Progenitor cell of endocrine pancreas (in vitro differentiated cells): Measurements from ENCODE around the gene TBC1D20. TPM values are rescaled to one million over a fixed set of nuclear protein-coding genes. Genes with fewer than 3 reads are reported as not detected.

Source experiments
- DNase-seq: peaks from one replicate; pipeline ENCODE4 v3.0.0; 2021; ENCODE audit warnings: low spot score; ENCODE audit not compliant: unreplicated experiment
- H3K27ac Mint-ChIP-seq: 2 replicates; pipeline ENCODE4 v1.8.0; 2021; ENCODE audit warnings: mild to moderate bottlenecking, moderate library complexity, mixed read lengths
- H3K27me3 Mint-ChIP-seq: 2 replicates; pipeline ENCODE4 v1.8.0; 2021; ENCODE audit warnings: mixed read lengths
- H3K36me3 Mint-ChIP-seq: 2 replicates; pipeline ENCODE4 v1.8.0; 2022; ENCODE audit warnings: mixed read lengths; ENCODE audit not compliant: insufficient read depth
- H3K4me1 Mint-ChIP-seq: 2 replicates; pipeline ENCODE4 v1.8.0; 2021; ENCODE audit warnings: low read depth, mixed read lengths
- H3K4me3 Mint-ChIP-seq: 2 replicates; pipeline ENCODE4 v1.8.0; 2021; ENCODE audit warnings: low read depth, mild to moderate bottlenecking, moderate library complexity, mixed read lengths
- H3K9me3 Mint-ChIP-seq: 2 replicates; pipeline ENCODE4 v1.8.0; 2021; ENCODE audit warnings: low read depth, mixed read lengths
- total RNA-seq: library from RNA; stranded (reverse); gene quantifications from 2 replicates; pipeline ENCODE4 v1.2.1, GENCODE V29; 2021
- TF ChIP-seq, protein P1 (sequence below): fragments of 200-600 bp; sonication (generic); IDR thresholded peaks from one replicate; pipeline ENCODE4 v1.5.0; 2021; ENCODE audit warnings: antibody characterized with exemption, mild to moderate bottlenecking; ENCODE audit not compliant: unreplicated experiment

Gene TBC1D20
- total RNA-seq, 1 donor from 2014 or later: 33.2 TPM

DNA sequence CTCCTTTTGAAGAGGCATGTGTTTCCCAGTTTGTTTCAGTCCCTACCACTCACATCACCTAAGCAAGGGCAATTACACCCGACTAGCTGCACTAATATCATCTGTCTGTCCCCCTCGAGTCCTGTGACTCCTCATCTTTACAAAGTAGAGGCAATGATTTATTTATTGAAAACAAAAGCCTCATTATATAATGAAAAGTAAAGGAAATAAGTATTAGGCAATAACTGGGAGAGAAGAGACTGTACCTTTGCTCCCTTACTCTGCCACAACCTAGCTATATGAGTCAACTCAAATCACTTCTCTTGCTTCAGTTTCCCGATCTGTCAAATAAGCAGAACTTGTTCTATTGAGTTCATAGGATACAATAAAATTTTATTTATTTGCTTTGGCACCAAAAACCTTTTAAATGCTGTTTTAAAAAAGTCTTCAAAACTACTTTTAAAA is 42.3 kb upstream of the TBC1D20 start:
- H3K36me3 Mint-ChIP-seq: peaks cover 29% of the 10 kb centered on the region

DNA sequence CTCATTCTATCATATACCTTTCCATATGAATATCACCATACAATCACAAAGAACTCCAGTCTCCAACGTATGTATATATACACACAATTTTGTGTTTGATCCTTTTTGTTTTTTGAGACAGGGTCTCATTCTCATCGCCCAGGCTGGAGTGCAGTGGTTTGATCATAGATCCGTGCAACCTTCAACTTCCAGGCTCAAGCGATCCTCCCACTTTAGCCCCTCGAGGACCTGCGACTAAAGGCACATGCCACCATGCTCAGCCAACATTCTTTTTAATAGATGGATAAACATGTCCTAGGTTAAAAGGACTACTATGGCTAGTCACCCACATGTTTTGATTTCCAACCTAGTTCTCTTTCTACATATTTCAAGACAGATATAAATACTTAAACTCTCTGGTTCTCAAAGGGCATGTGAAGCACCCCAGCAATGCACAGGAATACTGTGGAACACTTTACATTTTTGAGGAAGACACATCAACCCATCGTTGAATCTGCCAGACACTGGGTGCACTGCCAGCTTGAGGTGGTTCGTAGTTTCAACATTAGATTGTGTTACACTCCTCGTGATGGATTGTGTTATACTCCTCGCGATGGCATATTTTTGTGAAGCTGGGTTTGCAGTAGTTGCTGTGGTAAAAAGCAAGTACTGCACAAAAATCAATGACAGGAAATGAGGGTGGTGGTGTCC is 40.9 kb upstream of the TBC1D20 start:
- Mint-ChIP-seq H3K36me3 (peaks cover 31% of the 10 kb centered on the region), H3K4me3 (no peak overlapping the region), H3K27ac (no peak overlapping the region), H3K9me3 (no peaks in the 10 kb centered on the region), H3K4me1 (peaks cover 7% of the 10 kb centered on the region), H3K27me3 (no peaks in the 10 kb centered on the region)
- no peak for DNase-seq
- TF ChIP-seq, protein P1, sequence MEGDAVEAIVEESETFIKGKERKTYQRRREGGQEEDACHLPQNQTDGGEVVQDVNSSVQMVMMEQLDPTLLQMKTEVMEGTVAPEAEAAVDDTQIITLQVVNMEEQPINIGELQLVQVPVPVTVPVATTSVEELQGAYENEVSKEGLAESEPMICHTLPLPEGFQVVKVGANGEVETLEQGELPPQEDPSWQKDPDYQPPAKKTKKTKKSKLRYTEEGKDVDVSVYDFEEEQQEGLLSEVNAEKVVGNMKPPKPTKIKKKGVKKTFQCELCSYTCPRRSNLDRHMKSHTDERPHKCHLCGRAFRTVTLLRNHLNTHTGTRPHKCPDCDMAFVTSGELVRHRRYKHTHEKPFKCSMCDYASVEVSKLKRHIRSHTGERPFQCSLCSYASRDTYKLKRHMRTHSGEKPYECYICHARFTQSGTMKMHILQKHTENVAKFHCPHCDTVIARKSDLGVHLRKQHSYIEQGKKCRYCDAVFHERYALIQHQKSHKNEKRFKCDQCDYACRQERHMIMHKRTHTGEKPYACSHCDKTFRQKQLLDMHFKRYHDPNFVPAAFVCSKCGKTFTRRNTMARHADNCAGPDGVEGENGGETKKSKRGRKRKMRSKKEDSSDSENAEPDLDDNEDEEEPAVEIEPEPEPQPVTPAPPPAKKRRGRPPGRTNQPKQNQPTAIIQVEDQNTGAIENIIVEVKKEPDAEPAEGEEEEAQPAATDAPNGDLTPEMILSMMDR: no peak

More for the DNA sequence above, 42.3 kb upstream of the TBC1D20 start:
- Mint-ChIP-seq H3K4me3 (no peak overlapping the region), H3K9me3 (no peaks in the 10 kb centered on the region), H3K27ac (no peak overlapping the region), H3K4me1 (peaks cover 14% of the 10 kb centered on the region), H3K27me3 (no peaks in the 10 kb centered on the region)
- no peak for DNase-seq
- TF ChIP-seq, protein P1: no peak

DNA sequence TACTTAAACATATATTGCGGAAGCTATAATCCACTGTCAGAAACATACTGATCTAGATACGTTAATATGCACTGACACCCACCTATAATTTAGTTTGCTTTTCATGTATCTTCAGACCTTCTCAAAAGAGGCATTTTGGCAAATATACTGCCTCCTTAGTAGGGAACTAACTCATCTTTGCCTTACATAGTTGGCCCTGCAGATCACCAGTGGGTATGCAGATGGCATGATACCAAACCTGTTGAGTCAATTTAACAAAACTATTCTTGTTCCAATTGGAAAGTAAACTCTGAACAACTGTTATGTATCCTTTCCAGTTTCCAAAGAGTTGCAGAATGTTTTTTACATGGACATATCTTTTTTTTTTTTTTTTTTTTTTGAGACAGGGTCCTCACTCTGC is 35.6 kb upstream of the TBC1D20 start:
- TF ChIP-seq, protein P1: no peak
- Mint-ChIP-seq H3K4me1 (no peaks in the 10 kb centered on the region), H3K4me3 (no peak overlapping the region), H3K27ac (no peak overlapping the region), H3K9me3 (no peaks in the 10 kb centered on the region), H3K27me3 (no peaks in the 10 kb centered on the region), H3K36me3 (peaks cover 28% of the 10 kb centered on the region)
- DNase-seq: no peak

DNA sequence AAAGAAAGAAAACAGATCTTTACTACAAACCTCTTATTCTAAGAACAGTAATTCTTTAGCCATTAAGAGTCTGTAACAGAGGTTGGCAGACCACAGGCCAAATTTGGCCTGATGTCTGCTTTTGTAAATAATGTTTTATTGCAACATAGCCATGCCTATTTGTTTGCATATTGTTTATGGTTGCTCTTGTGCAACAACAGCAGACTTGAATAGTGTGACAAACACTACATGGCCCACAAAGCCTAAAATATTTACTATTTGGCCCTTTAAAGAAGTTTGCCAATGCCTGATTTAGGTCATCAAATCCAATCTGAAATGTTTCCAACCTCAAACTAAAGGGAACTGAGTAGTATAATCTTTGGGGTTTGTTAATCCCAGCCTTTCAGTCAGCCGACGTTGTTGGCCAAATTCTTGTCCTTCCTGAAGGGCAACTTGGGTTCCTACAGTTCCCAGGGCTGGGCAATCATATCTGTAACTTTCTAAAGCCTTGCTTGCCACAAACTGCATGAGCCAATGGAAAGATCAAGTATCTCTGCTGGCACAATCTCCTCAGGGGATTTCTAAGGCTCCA is 33.9 kb upstream of the TBC1D20 start:
- Mint-ChIP-seq H3K27ac (no peak overlapping the region), H3K27me3 (no peaks in the 10 kb centered on the region), H3K4me3 (no peak overlapping the region), H3K4me1 (no peaks in the 10 kb centered on the region), H3K9me3 (no peaks in the 10 kb centered on the region), H3K36me3 (peaks cover 25% of the 10 kb centered on the region)
- TF ChIP-seq, protein P1: no peak
- DNase-seq: no peak

DNA sequence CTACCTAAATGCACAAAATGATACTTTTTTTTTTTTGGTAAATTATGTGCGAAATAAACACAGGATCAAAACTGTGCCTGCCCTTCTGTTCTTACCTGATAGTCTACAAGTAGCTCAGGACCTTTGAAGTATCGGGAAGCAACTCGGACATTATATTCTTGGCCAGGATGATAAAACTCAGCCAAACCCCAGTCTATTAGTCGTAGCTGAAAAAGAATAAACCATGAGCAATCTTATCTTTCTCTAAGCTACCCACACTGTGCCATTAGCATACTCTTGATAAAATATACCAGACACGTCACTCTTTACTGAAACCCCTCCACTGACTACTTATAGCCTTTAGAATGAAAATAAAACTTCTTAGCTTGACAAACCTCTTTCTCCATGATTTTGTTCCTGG is 29.8 kb upstream of the TBC1D20 start:
- peaks cover 34% of the 10 kb centered on the region for H3K36me3 Mint-ChIP-seq

More for the DNA sequence above, 29.8 kb upstream of the TBC1D20 start:
- Mint-ChIP-seq H3K27me3 (no peaks in the 10 kb centered on the region), H3K4me3 (no peak overlapping the region), H3K4me1 (no peaks in the 10 kb centered on the region), H3K9me3 (no peaks in the 10 kb centered on the region), H3K27ac (no peak overlapping the region)
- no peak for DNase-seq
- TF ChIP-seq, protein P1: no peak
